Measurements from ENCODE around the gene CIRBP. TPM values are rescaled to one million over a fixed set of nuclear protein-coding genes. Genes with fewer than 3 reads are reported as not detected.

The CIRBP gene
- total and polyA plus RNA-seq, 2 donors (not counting 1 experiment from before 2014, with no cell fraction given) = 643 to 1,164 TPM

GRCh38 chr19:1307755-1308303 lies 38.7 kb downstream of the CIRBP start:
- Histone ChIP-seq H3K27me3 (replicated peaks in 1 of 4; ENCODE audit: control extremely low read depth in 1 of 4, control insufficient read depth in 3 of 4, insufficient read depth in 4 of 4, low read length in 3 of 4) (peaks cover 0 to 2% (median 0%) of the 10 kb centered on the region in 4 experiments), H3K9me3 (ENCODE audit: control extremely low read depth in 1 of 3, control insufficient read depth in 2 of 3, insufficient read depth in 1 of 3, low read length in 2 of 3) (no peaks in the 10 kb centered on the region), H3K27ac (ENCODE audit: low read length in 2 of 2) (no peak overlapping the region), H3K79me2 (ENCODE audit: control insufficient read depth, insufficient read depth, low read length) (no peaks in the 10 kb centered on the region), H3K36me3 (replicated peaks in 1 of 2; ENCODE audit: control extremely low read depth in 1 of 2, control insufficient read depth in 1 of 2, extremely low read depth in 1 of 2, insufficient read depth in 2 of 2, low read length in 1 of 2) (no peaks in the 10 kb centered on the region), H2AFZ (ENCODE audit: insufficient read depth, low read depth, low read length, poor library complexity, severe bottlenecking) (no peak overlapping the region), H3K4me1 (ENCODE audit: control insufficient read depth in 2 of 2, insufficient read depth in 2 of 2, low read length in 2 of 2) (no peaks in the 10 kb centered on the region), H3K9ac (ENCODE audit: low read length) (no peak overlapping the region), H3K4me3 (ENCODE audit: control extremely low read depth in 1 of 5, extremely low read depth in 1 of 5, insufficient read depth in 1 of 5, low read depth in 2 of 5, low read length in 4 of 5) (no peak overlapping the region), H3K4me2 (replicated peaks; ENCODE audit: low read depth, low read length, poor library complexity, severe bottlenecking) (no peak overlapping the region), H4K20me1 (ENCODE audit: control insufficient read depth, insufficient read depth, low read length, poor library complexity, severe bottlenecking) (no peaks in the 10 kb centered on the region)
- no peak for DNase-seq
- no peak for ATAC-seq (ENCODE audit: low read depth)
- TF ChIP-seq, protein P1, sequence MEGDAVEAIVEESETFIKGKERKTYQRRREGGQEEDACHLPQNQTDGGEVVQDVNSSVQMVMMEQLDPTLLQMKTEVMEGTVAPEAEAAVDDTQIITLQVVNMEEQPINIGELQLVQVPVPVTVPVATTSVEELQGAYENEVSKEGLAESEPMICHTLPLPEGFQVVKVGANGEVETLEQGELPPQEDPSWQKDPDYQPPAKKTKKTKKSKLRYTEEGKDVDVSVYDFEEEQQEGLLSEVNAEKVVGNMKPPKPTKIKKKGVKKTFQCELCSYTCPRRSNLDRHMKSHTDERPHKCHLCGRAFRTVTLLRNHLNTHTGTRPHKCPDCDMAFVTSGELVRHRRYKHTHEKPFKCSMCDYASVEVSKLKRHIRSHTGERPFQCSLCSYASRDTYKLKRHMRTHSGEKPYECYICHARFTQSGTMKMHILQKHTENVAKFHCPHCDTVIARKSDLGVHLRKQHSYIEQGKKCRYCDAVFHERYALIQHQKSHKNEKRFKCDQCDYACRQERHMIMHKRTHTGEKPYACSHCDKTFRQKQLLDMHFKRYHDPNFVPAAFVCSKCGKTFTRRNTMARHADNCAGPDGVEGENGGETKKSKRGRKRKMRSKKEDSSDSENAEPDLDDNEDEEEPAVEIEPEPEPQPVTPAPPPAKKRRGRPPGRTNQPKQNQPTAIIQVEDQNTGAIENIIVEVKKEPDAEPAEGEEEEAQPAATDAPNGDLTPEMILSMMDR (IDR thresholded peaks at IDR 0.05) = no peak
- TF ChIP-seq EZH2 (IDR thresholded peaks at IDR 0.05; ENCODE audit: borderline replicate concordance, insufficient read depth, low read depth, low read length, poor library complexity, severe bottlenecking) = no peak
- H3K27ac Mint-ChIP-seq = no peak overlapping the region
- ChIA-PET CTCF (no interaction called here), POLR2A (no interaction called here)
- WGBS (ENCODE audit: insufficient coverage) = 97% methylated on average over 15 of the region's 20 CpGs
- intact Hi-C loops (cut with micrococcal nuclease) = no loop called here
- H3K4me3 Mint-ChIP-seq = no peak overlapping the region
- no peaks in the 10 kb centered on the region for H3K27me3 Mint-ChIP-seq
- peaks cover 5% of the 10 kb centered on the region for H3K4me1 Mint-ChIP-seq
- H3K9me3 Mint-ChIP-seq (ENCODE audit: insufficient read depth) = no peaks in the 10 kb centered on the region

GRCh38 chr19:1308718-1309117 lies 39.6 kb downstream of the CIRBP start:
- Mint-ChIP-seq H3K9me3 (ENCODE audit: insufficient read depth) (no peaks in the 10 kb centered on the region), H3K27ac (no peak overlapping the region), H3K27me3 (no peaks in the 10 kb centered on the region), H3K4me1 (no peaks in the 10 kb centered on the region), H3K4me3 (no peak overlapping the region)
- no peak overlapping the region for H3K4me2 ChIP-seq (replicated peaks; ENCODE audit: low read depth, low read length, poor library complexity, severe bottlenecking)
- no peak overlapping the region for H2AFZ ChIP-seq (ENCODE audit: insufficient read depth, low read depth, low read length, poor library complexity, severe bottlenecking)
- no peak for DNase-seq
- no peak for ATAC-seq (ENCODE audit: low read depth)
- H3K36me3 ChIP-seq (replicated peaks in 1 of 2; ENCODE audit: control extremely low read depth in 1 of 2, control insufficient read depth in 1 of 2, extremely low read depth in 1 of 2, insufficient read depth in 2 of 2, low read length in 1 of 2) = no peaks in the 10 kb centered on the region
- no peak overlapping the region for H3K27ac ChIP-seq (ENCODE audit: low read length in 2 of 2)
- ChIA-PET POLR2A (no interaction called here), CTCF (no interaction called here)
- no peak overlapping the region for H3K9ac ChIP-seq (ENCODE audit: low read length)
- H3K4me3 ChIP-seq (ENCODE audit: control extremely low read depth in 1 of 5, extremely low read depth in 1 of 5, insufficient read depth in 1 of 5, low read depth in 2 of 5, low read length in 4 of 5) = no peak overlapping the region
- H3K9me3 ChIP-seq (ENCODE audit: control extremely low read depth in 1 of 3, control insufficient read depth in 2 of 3, insufficient read depth in 1 of 3, low read length in 2 of 3) = peaks cover 0 to 1% (median 0%) of the 10 kb centered on the region in 3 donors
- H3K27me3 ChIP-seq (replicated peaks in 1 of 4; ENCODE audit: control extremely low read depth in 1 of 4, control insufficient read depth in 3 of 4, insufficient read depth in 4 of 4, low read length in 3 of 4) = peaks cover 0 to 10% (median 0%) of the 10 kb centered on the region in 4 experiments
- no peaks in the 10 kb centered on the region for H4K20me1 ChIP-seq (ENCODE audit: control insufficient read depth, insufficient read depth, low read length, poor library complexity, severe bottlenecking)
- intact Hi-C loops (cut with micrococcal nuclease) = no loop called here
- 40% methylated on average over 1 of the region's 11 CpGs for WGBS (ENCODE audit: insufficient coverage)
- H3K4me1 ChIP-seq (ENCODE audit: control insufficient read depth in 2 of 2, insufficient read depth in 2 of 2, low read length in 2 of 2) = no peaks in the 10 kb centered on the region
- TF ChIP-seq, protein P1 (IDR thresholded peaks at IDR 0.05) = no peak
- TF ChIP-seq EZH2 (IDR thresholded peaks at IDR 0.05; ENCODE audit: borderline replicate concordance, insufficient read depth, low read depth, low read length, poor library complexity, severe bottlenecking) = no peak
- no peaks in the 10 kb centered on the region for H3K79me2 ChIP-seq (ENCODE audit: control insufficient read depth, insufficient read depth, low read length)
